GM13976 (cell line): Measurements from ENCODE around the gene SLC25A23.
A peak's percentile ranks its signal among the peaks of the same experiment; 100 is the strongest.

ENCODE experiments used
- DNase-seq: peaks from one replicate; pipeline ENCODE4 v3.0.0; 2012; ENCODE audit warnings: low spot score
- CTCF ChIP-seq: IDR thresholded peaks from 2 replicates; pipeline ENCODE4 v1.5.1; 2012; ENCODE audit warnings: borderline replicate concordance, mild to moderate bottlenecking; ENCODE audit not compliant: insufficient read depth; ENCODE audit errors: extremely low read depth, missing control alignments, control extremely low read depth
- in situ Hi-C: fragments of 300-500 bp; cut with MboI; formaldehyde crosslinking; loops from one replicate; pipeline ENCODE4 v1.12.0; 2022; ENCODE audit warnings: low sequenced_read_pairs, mixed read lengths, inconsistent platforms; ENCODE audit not compliant: unreplicated experiment

Gene SLC25A23

GRCh38 chr19:6425732-6426620 lies 33.6 kb downstream of the SLC25A23 start:
- no peak for DNase-seq
- in situ Hi-C loops = no loop called here
- peak; percentile 11 for TF ChIP-seq CTCF

DNA sequence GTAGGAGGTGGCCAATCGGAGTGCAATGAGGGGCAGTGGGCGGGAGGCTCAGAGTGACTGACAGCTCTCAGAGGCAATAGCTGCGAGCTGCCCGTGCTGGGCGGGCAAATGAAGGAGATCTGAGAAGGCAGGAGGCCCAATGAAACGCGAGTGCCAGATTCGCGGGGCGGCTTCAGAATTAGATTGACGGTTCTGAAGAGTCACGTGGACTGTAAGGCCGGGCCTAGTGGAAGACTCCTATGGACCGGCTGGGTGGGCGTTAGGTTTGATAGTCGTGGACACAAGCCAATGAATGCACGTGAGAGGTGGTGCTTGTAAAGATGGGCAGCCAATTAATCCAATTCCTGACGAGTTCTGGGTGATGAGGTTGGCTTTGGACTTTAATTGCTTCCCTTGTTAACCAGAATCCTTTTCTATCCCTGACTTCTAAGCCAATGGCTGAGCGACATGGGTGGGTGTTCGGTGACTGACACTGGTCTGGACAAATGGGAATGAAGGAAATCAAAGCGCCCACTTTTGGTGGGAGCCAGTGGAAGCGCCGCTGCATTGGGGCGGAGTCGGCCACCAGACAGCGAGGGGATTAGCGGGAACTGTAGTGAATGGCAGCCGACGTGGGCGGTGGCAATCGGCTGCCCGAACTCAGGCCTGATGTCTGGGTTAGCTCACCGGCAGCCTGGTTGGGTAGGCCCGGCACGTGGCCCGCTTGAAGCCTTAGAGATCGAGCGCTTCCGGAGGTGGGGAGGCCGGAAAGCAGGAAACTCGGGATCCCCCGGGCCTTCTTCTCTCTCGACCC lies 34.5 kb downstream of the SLC25A23 start:
- TF ChIP-seq CTCF = no peak
- DNase-seq = peak; percentile 99
- in situ Hi-C loops = no loop called here

- TF ChIP-seq CTCF = no peak
- in situ Hi-C loops = no loop called here
- DNase-seq = no peak
Measured at GRCh38 chr19:6424195-6424938, 35.2 kb downstream of the SLC25A23 start, which contains the start of gene KHSRP. Gene KHSRP (minus strand): TSS chr19:6424811. CDS start chr19:6424701, 110 bp downstream.

DNA sequence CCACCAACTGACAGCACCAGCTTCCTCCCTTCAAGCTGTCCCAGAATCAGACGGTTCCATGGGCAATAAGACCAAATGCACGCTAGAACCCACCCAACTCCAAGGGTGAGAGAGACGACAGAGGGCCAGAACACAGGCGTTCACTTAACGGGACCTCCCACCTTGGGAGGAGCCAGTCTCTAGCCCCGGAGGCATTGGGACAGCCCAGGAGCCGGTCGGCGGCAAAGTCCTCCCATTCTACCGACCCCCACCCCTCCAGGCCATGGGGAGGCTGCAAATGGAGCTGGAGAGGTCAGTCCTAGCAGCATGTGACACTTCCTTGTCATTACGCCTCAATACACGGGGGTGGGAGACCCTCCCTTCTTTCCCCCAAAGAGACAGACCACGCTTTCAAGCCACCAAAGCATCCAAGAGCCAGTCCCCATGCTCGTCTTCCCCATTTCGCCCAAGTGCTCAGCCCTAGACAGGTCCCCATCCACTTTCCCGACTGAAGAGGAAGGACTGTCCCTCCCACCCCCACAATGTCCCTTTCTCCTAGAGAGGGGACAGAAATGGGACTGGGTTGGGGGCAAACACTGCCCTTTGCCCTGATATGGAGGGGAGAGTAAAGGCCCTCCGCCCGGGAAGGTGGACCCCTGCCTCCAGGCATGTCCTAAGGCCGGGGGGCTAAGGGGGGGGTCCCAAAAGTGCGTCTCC lies 35.9 kb downstream of the SLC25A23 start:
- in situ Hi-C loops = no loop called here
- no peak for TF ChIP-seq CTCF
- peak; percentile 70 for DNase-seq

- in situ Hi-C loops = no loop called here
- DNase-seq = no peak
- TF ChIP-seq CTCF = no peak
Measured at GRCh38 chr19:6421075-6422014, 38.2 kb downstream of the SLC25A23 start.
